Liver (tissue), 9 donors: ENCODE measurements around the gene MCF2L. TPM values are rescaled to one million over a fixed set of nuclear protein-coding genes. Genes with fewer than 3 reads are reported as not detected.

Source experiments
- DNase-seq: peaks from one replicate; pipeline ENCODE4 v3.0.0-alpha.2; 2017; ENCODE audit warnings: low spot score
- H3K27ac ChIP-seq, 2 donors: one replicate each; pipeline ENCODE4 v1.7.0; 2013; ENCODE audit warnings: inconsistent platforms in 2 of 2, low read length in 2 of 2, control low read depth in 1 of 2, low read depth in 1 of 2, mild to moderate bottlenecking in 1 of 2
- H3K27me3 ChIP-seq, 4 donors: one replicate each; pipeline versions ENCODE4 v1.6.1 to v1.7.0; 2013; ENCODE audit warnings: low read length in 3 of 4, inconsistent platforms in 1 of 4, mild to moderate bottlenecking in 1 of 4, moderate library complexity in 1 of 4; ENCODE audit not compliant: control insufficient read depth in 4 of 4, insufficient read depth in 4 of 4
- H3K36me3 ChIP-seq, 4 donors: one replicate each; pipeline versions ENCODE4 v1.6.1 to v1.7.0; 2013; ENCODE audit warnings: low read length in 3 of 4, mild to moderate bottlenecking in 3 of 4, low read depth in 1 of 4, moderate library complexity in 1 of 4; ENCODE audit not compliant: control insufficient read depth in 4 of 4, insufficient read depth in 3 of 4
- H3K4me1 ChIP-seq, 4 donors: one replicate each; pipeline versions ENCODE4 v1.6.1 to v1.7.0; 2013; ENCODE audit warnings: low read length in 3 of 4, mild to moderate bottlenecking in 3 of 4, moderate library complexity in 1 of 4; ENCODE audit not compliant: control insufficient read depth in 4 of 4, insufficient read depth in 4 of 4
- H3K4me3 ChIP-seq, 3 donors: one replicate each; pipeline versions ENCODE4 v1.6.1 to v1.7.0; 2013; ENCODE audit warnings: low read length in 3 of 3, control low read depth in 1 of 3, low read depth in 1 of 3, mild to moderate bottlenecking in 1 of 3
- H3K9ac ChIP-seq, 2 donors: one replicate each; pipeline ENCODE4 v1.7.0; 2013; ENCODE audit warnings: low read length in 2 of 2, mild to moderate bottlenecking in 2 of 2, moderate library complexity in 2 of 2, control low read depth in 1 of 2, low read depth in 1 of 2
- H3K9me3 ChIP-seq, 4 donors: one replicate each; pipeline versions ENCODE4 v1.6.1 to v1.7.0; 2013; ENCODE audit warnings: low read length in 3 of 4; ENCODE audit not compliant: control insufficient read depth in 4 of 4
- ATF3 ChIP-seq: IDR thresholded peaks from 2 replicates; pipeline ENCODE4 v1.6.1; 2016; ENCODE audit warnings: antibody characterized with exemption
- CTCF ChIP-seq: fragments of 150-350 bp; IDR thresholded peaks from 2 replicates; pipeline ENCODE4 v1.5.1; 2017; ENCODE audit warnings: improper control_type of control experiment, low read depth, low read length; ENCODE audit not compliant: missing input control
- EGR1 ChIP-seq, 2 donors: IDR thresholded peaks; 2 replicates each; pipeline ENCODE4 v1.6.1; 2016 to 2018; ENCODE audit warnings: antibody characterized with exemption in 2 of 2, low read depth in 2 of 2
- FOXA1 ChIP-seq: IDR thresholded peaks from 2 replicates; pipeline ENCODE4 v1.6.1; 2016; ENCODE audit warnings: antibody characterized with exemption
- FOXA2 ChIP-seq: IDR thresholded peaks from 2 replicates; pipeline ENCODE4 v1.6.1; 2016; ENCODE audit warnings: antibody characterized with exemption
- GABPA ChIP-seq, 2 donors: IDR thresholded peaks in 1 of 2; conservative IDR thresholded peaks in 1 of 2; 2 replicates each; pipeline ENCODE4 v1.6.1; 2016; ENCODE audit warnings: antibody characterized with exemption in 2 of 2, mild to moderate bottlenecking in 1 of 2, moderate library complexity in 1 of 2
- HNF4A ChIP-seq, 2 donors: conservative IDR thresholded peaks; 2 replicates each; pipeline ENCODE4 v1.6.1; 2016; ENCODE audit warnings: antibody characterized with exemption in 2 of 2, mild to moderate bottlenecking in 2 of 2
- HNF4G ChIP-seq: IDR thresholded peaks from 2 replicates; pipeline ENCODE4 v1.6.1; 2016; ENCODE audit warnings: antibody characterized with exemption
- JUND ChIP-seq, 2 donors: IDR thresholded peaks; 2 replicates each; pipeline ENCODE4 v1.6.1; 2016; ENCODE audit warnings: antibody characterized with exemption in 2 of 2
- MAX ChIP-seq: IDR thresholded peaks from 2 replicates; pipeline ENCODE4 v1.6.1; 2016; ENCODE audit warnings: antibody characterized with exemption
- NR2F2 ChIP-seq: IDR thresholded peaks from 2 replicates; pipeline ENCODE4 v1.6.1; 2016; ENCODE audit warnings: antibody characterized with exemption
- RAD21 ChIP-seq, 2 donors: IDR thresholded peaks; 2 replicates each; pipeline ENCODE4 v1.6.1; 2016; ENCODE audit warnings: antibody characterized with exemption in 2 of 2, mild to moderate bottlenecking in 2 of 2
- REST ChIP-seq: IDR thresholded peaks from 2 replicates; pipeline ENCODE4 v1.6.1; 2016; ENCODE audit warnings: antibody characterized with exemption, mild to moderate bottlenecking
- RXRA ChIP-seq, 2 donors: IDR thresholded peaks; 2 replicates each; pipeline ENCODE4 v1.6.1; 2017 to 2018; ENCODE audit warnings: antibody characterized with exemption in 2 of 2, mild to moderate bottlenecking in 1 of 2
- SP1 ChIP-seq: IDR thresholded peaks from 2 replicates; pipeline ENCODE4 v1.6.1; 2018; ENCODE audit warnings: antibody characterized with exemption, mild to moderate bottlenecking
- TAF1 ChIP-seq: conservative IDR thresholded peaks from 2 replicates; pipeline ENCODE4 v1.6.1; 2016; ENCODE audit warnings: antibody characterized with exemption, mild to moderate bottlenecking
- YY1 ChIP-seq: IDR thresholded peaks from 2 replicates; pipeline ENCODE4 v1.6.1; 2016; ENCODE audit warnings: antibody characterized with exemption, mild to moderate bottlenecking
- ZBTB33 ChIP-seq: IDR thresholded peaks from 2 replicates; pipeline ENCODE4 v1.6.1; 2016; ENCODE audit warnings: antibody characterized with exemption
- WGBS: extraction: QIAGEN DNeasy Blood & Tissue Kit; methylation state at CpG from one replicate; pipeline ENCODE4 v1.1.7; 2013; 5-methylcytosine and 5-hydroxymethylcytosine counted together
- polyA plus RNA-seq, 2 donors: library from polyadenylated mRNA; stranded (reverse) in 1 of 2; unstranded in 1 of 2; fragments of 200-250 nt in 1 of 2; fragments of >200 nt in 1 of 2; fragmentation: Nextera tagmentation in 1 of 2; extraction: Ambion mirVana in 1 of 2; gene quantifications; one replicate each; pipeline versions ENCODE4 v1.2.1 to v1.2.3, GENCODE V29; 2013 to 2015
- total RNA-seq, 2 donors: library from RNA; depleted of rRNA; stranded (reverse); fragments of >200 nt; gene quantifications; one replicate each; pipeline ENCODE4 v1.2.3, GENCODE V29; 2014
- donor health status: healthy.
- donor health status: healthy.
- donor health status: healthy.
- donor health status: healthy.
- donor health status: healthy.

Gene MCF2L
- total and polyA plus RNA-seq, 4 donors, result 2.9 to 12.8 (median 7.1) TPM

- H3K36me3 ChIP-seq, result no peaks in the 10 kb centered on the region
- H3K4me3 ChIP-seq, result no peak overlapping the region
- H3K9me3 ChIP-seq, result no peaks in the 10 kb centered on the region
- no peak for DNase-seq
- peaks cover 11 to 26% (median 22%) of the 10 kb centered on the region in 4 donors for H3K4me1 ChIP-seq
- H3K9ac ChIP-seq, result no peak overlapping the region
- TF ChIP-seq TAF1 (no peak), HNF4A (conservative IDR thresholded peaks at IDR 0.05) (no peak), HNF4G (no peak), GABPA (IDR thresholded peaks at IDR 0.05 in 1 of 2, conservative IDR thresholded peaks at IDR 0.05 in 1 of 2) (no peak), RXRA (IDR thresholded peaks at IDR 0.05) (no peak), SP1 (no peak), EGR1 (IDR thresholded peaks at IDR 0.05; ENCODE audit: low read depth in 2 of 2) (no peak), FOXA2 (no peak), JUND (IDR thresholded peaks at IDR 0.05) (no peak), REST (no peak), ATF3 (no peak)
- no peak overlapping the region for H3K27ac ChIP-seq
- H3K27me3 ChIP-seq, result no peaks in the 10 kb centered on the region
- WGBS, result 88% methylated on average over 46 of the region's 46 CpGs
These were observed 25.2 kb downstream of the MCF2L start for GRCh38 chr13:112994084-112994780.

GRCh38 chr13:112994781-112995355 is 25.9 kb downstream of the MCF2L start:
- no peak for DNase-seq
- Histone ChIP-seq H3K27ac (no peak overlapping the region), H3K9me3 (no peaks in the 10 kb centered on the region), H3K9ac (no peak overlapping the region), H3K27me3 (no peaks in the 10 kb centered on the region), H3K4me3 (no peak overlapping the region), H3K36me3 (no peaks in the 10 kb centered on the region), H3K4me1 (peaks cover 11 to 28% (median 23%) of the 10 kb centered on the region in 4 donors)
- no peak for TF ChIP-seq GABPA (IDR thresholded peaks at IDR 0.05 in 1 of 2, conservative IDR thresholded peaks at IDR 0.05 in 1 of 2)
- no peak for TF ChIP-seq MAX
- no peak for TF ChIP-seq HNF4A (conservative IDR thresholded peaks at IDR 0.05)
- no peak for TF ChIP-seq SP1
- TF ChIP-seq FOXA1, result no peak
- TF ChIP-seq YY1, result no peak
- TF ChIP-seq RXRA (IDR thresholded peaks at IDR 0.05), result no peak
- TF ChIP-seq RAD21 (IDR thresholded peaks at IDR 0.05), result no peak
- no peak for TF ChIP-seq ZBTB33
- TF ChIP-seq REST, result no peak
- no peak for TF ChIP-seq EGR1 (IDR thresholded peaks at IDR 0.05; ENCODE audit: low read depth in 2 of 2)
- TF ChIP-seq JUND (IDR thresholded peaks at IDR 0.05), result no peak
- no peak for TF ChIP-seq HNF4G
- TF ChIP-seq TAF1, result no peak
- TF ChIP-seq NR2F2, result no peak
- TF ChIP-seq ATF3, result no peak
- no peak for TF ChIP-seq CTCF
- no peak for TF ChIP-seq FOXA2
- WGBS, result 93% methylated on average over 34 of the region's 34 CpGs
